HCT116 (cell line): Measurements from ENCODE around the gene INMT. TPM values are rescaled to one million over a fixed set of nuclear protein-coding genes. Genes with fewer than 3 reads are reported as not detected.
A peak's percentile ranks its signal among the peaks of the same experiment; 100 is the strongest.

Source experiments
- ATAC-seq: fragments of 200-7000 bp; cut with Tn5 transposase; 2 replicates; pipeline ENCODE4 v1.9.1; 2020; ENCODE audit warnings: mild to moderate bottlenecking, moderate library complexity
- BruUV-seq: library from RNA; stranded (reverse); fragments of 400-500 nt; replicated peaks from 2 replicates; lab custom pipeline; 2021; lab: Mats Ljungman, UMichigan
- CTCF ChIA-PET: fragments of 300-600 bp; sonication (Branson Sonifier 250); formaldehyde crosslinking; loops from one replicate; lab custom pipeline; 2021; ENCODE audit warnings: antibody characterized with exemption; lab: Charles Lee
- POLR2A ChIA-PET: fragments of 300-600, 350-600 bp; sonication (Branson Sonifier 250); formaldehyde crosslinking; loops from one replicate; lab custom pipeline; 2021; ENCODE audit warnings: antibody characterized with exemption; lab: Charles Lee
- RAD21 ChIA-PET, 2 experiments: fragments of 300-600 bp; sonication (Branson Sonifier 250); formaldehyde crosslinking; loops; one replicate each; lab custom pipeline; 2023; ENCODE audit warnings: low total read pairs in 2 of 2; ENCODE audit not compliant: uncharacterized antibody in 2 of 2, unreplicated experiment in 2 of 2, low non-redundant PET in 1 of 2; lab: Charles Lee
- DNase-seq: peaks from one replicate; pipeline ENCODE4 v3.0.0-alpha.2; 2010; ENCODE audit warnings: low read depth, low spot score
- H2AFZ ChIP-seq: fragments of 200-600 bp; shearing (Covaris generic), sonication (generic); 2 replicates; pipeline ENCODE4 v1.6.1; 2017; ENCODE audit warnings: low read depth, mixed run types, mixed read lengths, antibody characterized with exemption, low read length; ENCODE audit not compliant: poor library complexity, severe bottlenecking
- H3K27ac ChIP-seq: 2 replicates; pipeline ENCODE4 v1.5.1; 2012; ENCODE audit warnings: low read depth, low read length
- H3K27me3 ChIP-seq: fragments of 200-600 bp; sonication (generic); 2 replicates; pipeline ENCODE4 v1.6.1; 2016; ENCODE audit warnings: mixed run types, low read length, mixed read lengths; ENCODE audit not compliant: insufficient read depth
- H3K36me3 ChIP-seq, 2 experiments: fragments of 200-500 bp in 1 of 2; fragments of 200-600 bp in 1 of 2; sonication (Bioruptor generic) in 1 of 2; sonication (generic) in 1 of 2; 2 replicates each; pipeline versions ENCODE4 v1.5.1 to v1.6.1; 2014 to 2016; ENCODE audit warnings: low read length in 2 of 2, inconsistent platforms in 1 of 2, mixed read lengths in 1 of 2, mixed run types in 1 of 2; ENCODE audit not compliant: insufficient read depth in 2 of 2, control insufficient read depth in 1 of 2
- H3K4me1 ChIP-seq, 2 experiments: fragments of 200-600 bp in 1 of 2; sonication (generic) in 1 of 2; 2 replicates each; pipeline versions ENCODE4 v1.5.1 to v1.6.1; 2012 to 2017; ENCODE audit warnings: low read length in 2 of 2, inconsistent platforms in 1 of 2, mild to moderate bottlenecking in 1 of 2, mixed read lengths in 1 of 2, mixed run types in 1 of 2, moderate library complexity in 1 of 2; ENCODE audit not compliant: insufficient read depth in 2 of 2, control insufficient read depth in 1 of 2
- H3K4me2 ChIP-seq: fragments of 200-600 bp; sonication (generic); 2 replicates; pipeline ENCODE4 v1.6.1; 2017; ENCODE audit warnings: mixed run types, low read length, mixed read lengths
- H3K4me3 ChIP-seq, 2 experiments: fragments of 200-600 bp in 1 of 2; sonication (generic) in 1 of 2; replicated peaks in 1 of 2; 2 replicates each; pipeline ENCODE4 v1.5.1; 2011 to 2016; ENCODE audit warnings: low read length in 2 of 2, control low read depth in 1 of 2, low read depth in 1 of 2, mild to moderate bottlenecking in 1 of 2, mixed read lengths in 1 of 2, mixed run types in 1 of 2
- H3K79me2 ChIP-seq: fragments of 200-600 bp; sonication (generic); 2 replicates; pipeline ENCODE4 v1.6.1; 2017; ENCODE audit warnings: mild to moderate bottlenecking, mixed run types, low read length, moderate library complexity, mixed read lengths; ENCODE audit not compliant: insufficient read depth
- H3K9ac ChIP-seq: fragments of 200-600 bp; sonication (generic); 2 replicates; pipeline ENCODE4 v1.6.1; 2016; ENCODE audit warnings: low read length, mixed read lengths
- H3K9me2 ChIP-seq: fragments of 200-600 bp; sonication (generic), shearing (Covaris generic); 2 replicates; pipeline ENCODE4 v1.6.1; 2017; ENCODE audit warnings: mixed run types, mild to moderate bottlenecking, moderate library complexity; ENCODE audit not compliant: insufficient read depth
- H3K9me3 ChIP-seq, 2 experiments: fragments of 200-500 bp in 1 of 2; fragments of 200-600 bp in 1 of 2; sonication (Bioruptor generic) in 1 of 2; sonication (generic) in 1 of 2; 2 replicates each; pipeline ENCODE4 v1.6.1; 2014 to 2017; ENCODE audit warnings: low read length in 2 of 2, mixed read lengths in 2 of 2, inconsistent platforms in 1 of 2, low read depth in 1 of 2, mild to moderate bottlenecking in 1 of 2, mixed run types in 1 of 2, moderate library complexity in 1 of 2; ENCODE audit not compliant: control insufficient read depth in 1 of 2, insufficient read depth in 1 of 2
- H4K20me1 ChIP-seq: fragments of 200-600 bp; sonication (generic), shearing (Covaris generic); 2 replicates; pipeline ENCODE4 v1.6.1; 2017; ENCODE audit warnings: mixed run types, mild to moderate bottlenecking, moderate library complexity; ENCODE audit not compliant: insufficient read depth
- ATF3 ChIP-seq: IDR thresholded peaks from 2 replicates; pipeline ENCODE4 v1.6.1; 2012
- CBX3 ChIP-seq: IDR thresholded peaks from 2 replicates; pipeline ENCODE4 v1.6.1; 2012; ENCODE audit warnings: low read depth
- CEBPB ChIP-seq: IDR thresholded peaks from 2 replicates; pipeline ENCODE4 v1.6.1; 2012; ENCODE audit warnings: low read depth
- EGR1 ChIP-seq: IDR thresholded peaks from 2 replicates; pipeline ENCODE4 v1.6.1; 2012; ENCODE audit warnings: low read depth
- ELF1 ChIP-seq: IDR thresholded peaks from 2 replicates; pipeline ENCODE4 v1.6.1; 2012; ENCODE audit warnings: low read depth, borderline replicate concordance
- EZH2 ChIP-seq: fragments of 200-600 bp; sonication (generic); IDR thresholded peaks from 2 replicates; pipeline ENCODE4 v1.6.1; 2017; ENCODE audit warnings: antibody characterized with exemption, mixed run types
- EZH2phosphoT487 ChIP-seq: fragments of 200-600 bp; IDR thresholded peaks from 2 replicates; pipeline ENCODE4 v1.6.1; 2018; ENCODE audit warnings: antibody characterized with exemption, borderline replicate concordance
- JUND ChIP-seq: IDR thresholded peaks from 2 replicates; pipeline ENCODE4 v1.6.1; 2012
- MAX ChIP-seq: IDR thresholded peaks from 2 replicates; pipeline ENCODE4 v1.6.1; 2012
- POLR2AphosphoS5 ChIP-seq: IDR thresholded peaks from 2 replicates; pipeline ENCODE4 v1.6.1; 2011; ENCODE audit warnings: mild to moderate bottlenecking, low read depth, low read length, moderate library complexity
- RAD21 ChIP-seq: IDR thresholded peaks from 2 replicates; pipeline ENCODE4 v1.6.1; 2012; ENCODE audit warnings: low read depth, mild to moderate bottlenecking
- SIN3A ChIP-seq: IDR thresholded peaks from 2 replicates; pipeline ENCODE4 v1.6.1; 2012; ENCODE audit warnings: low read depth
- SP1 ChIP-seq: IDR thresholded peaks from 2 replicates; pipeline ENCODE4 v1.6.1; 2012; ENCODE audit warnings: low read depth
- SRF ChIP-seq: IDR thresholded peaks from 2 replicates; pipeline ENCODE4 v1.6.1; 2012; ENCODE audit warnings: low read depth
- TCF7L2 ChIP-seq: IDR thresholded peaks from 2 replicates; pipeline ENCODE4 v1.7.0; 2011; ENCODE audit warnings: borderline replicate concordance, inconsistent platforms; ENCODE audit not compliant: insufficient read depth, insufficient read length; ENCODE audit errors: extremely low read depth
- YY1 ChIP-seq: IDR thresholded peaks from 2 replicates; pipeline ENCODE4 v1.6.1; 2011; ENCODE audit warnings: low read length, low read depth, moderate library complexity, mild to moderate bottlenecking; ENCODE audit not compliant: insufficient replicate concordance; ENCODE audit errors: extremely low read depth
- ZFX ChIP-seq: fragments of 450-650 bp; IDR thresholded peaks from 2 replicates; pipeline ENCODE4 v1.6.1; 2017
- ZNF274 ChIP-seq: fragments of 200-500 bp; sonication (Bioruptor generic); IDR thresholded peaks from 2 replicates; pipeline ENCODE4 v1.6.1; 2014; ENCODE audit warnings: mild to moderate bottlenecking, low read depth, low read length, inconsistent platforms
- intact Hi-C: fragments of 100-400 bp; cut with micrococcal nuclease; formaldehyde crosslinking; loops from 2 replicates; pipeline ENCODE4 v1.10.0; 2022
- total RNA-seq: library from RNA; stranded (reverse); gene quantifications from one replicate; pipeline ENCODE4 v1.2.1, GENCODE V29; 2021; ENCODE audit not compliant: unreplicated experiment
- TF ChIP-seq, protein P1 (sequence below): IDR thresholded peaks from 2 replicates; pipeline ENCODE4 v1.6.1; 2012; ENCODE audit warnings: low read depth
- TF ChIP-seq, protein P2 (sequence below): IDR thresholded peaks from 2 replicates; pipeline ENCODE4 v1.6.1; 2011; ENCODE audit warnings: mild to moderate bottlenecking, low read length, moderate library complexity; ENCODE audit not compliant: insufficient replicate concordance; ENCODE audit errors: extremely low read depth
- TF ChIP-seq, protein P3 (sequence below), 3 experiments: fragments of 200-600 bp in 1 of 3; sonication (generic) in 1 of 3; IDR thresholded peaks in 2 of 3; conservative IDR thresholded peaks in 1 of 3; 2 replicates each; pipeline ENCODE4 v1.5.1; 2012 to 2017; ENCODE audit warnings: low read depth in 2 of 3, low read length in 2 of 3, antibody characterized with exemption in 1 of 3, borderline replicate concordance in 1 of 3, control low read depth in 1 of 3, mild to moderate bottlenecking in 1 of 3, mixed read lengths in 1 of 3, mixed run types in 1 of 3, moderate library complexity in 1 of 3; ENCODE audit not compliant: insufficient read depth in 1 of 3

The INMT gene
- total RNA-seq, 1 experiment from 2014 or later: 0.32 TPM

- ChIA-PET RAD21 (no interaction called here), POLR2A (no interaction called here), CTCF (no interaction called here)
- H3K9ac ChIP-seq: no peak overlapping the region
- no peak overlapping the region for H3K4me3 ChIP-seq
- H3K9me2 ChIP-seq: no peaks in the 10 kb centered on the region
- intact Hi-C loops: no loop called here
- no peaks in the 10 kb centered on the region for H3K79me2 ChIP-seq
- no TSS peak for BruUV-seq
- H3K4me2 ChIP-seq: peak overlapping the region; percentile 20; the same call in 1 of the 2 replicates
- no peaks in the 10 kb centered on the region for H3K36me3 ChIP-seq
- DNase-seq: peak; percentile 37
- no peaks in the 10 kb centered on the region for H3K27me3 ChIP-seq
- H3K9me3 ChIP-seq: peaks cover 0 to 4% of the 10 kb centered on the region in 2 experiments; a peak in 1 of 4 replicates
- no peak overlapping the region for H2AFZ ChIP-seq
- H3K4me1 ChIP-seq: peaks cover 0 to 8% of the 10 kb centered on the region in 2 experiments; a peak in 1 of 4 replicates
- H4K20me1 ChIP-seq: no peaks in the 10 kb centered on the region
- H3K27ac ChIP-seq: no peak overlapping the region
- peak; percentile 81 for ATAC-seq
- no peak for TF ChIP-seq TCF7L2
- TF ChIP-seq, protein P1, sequence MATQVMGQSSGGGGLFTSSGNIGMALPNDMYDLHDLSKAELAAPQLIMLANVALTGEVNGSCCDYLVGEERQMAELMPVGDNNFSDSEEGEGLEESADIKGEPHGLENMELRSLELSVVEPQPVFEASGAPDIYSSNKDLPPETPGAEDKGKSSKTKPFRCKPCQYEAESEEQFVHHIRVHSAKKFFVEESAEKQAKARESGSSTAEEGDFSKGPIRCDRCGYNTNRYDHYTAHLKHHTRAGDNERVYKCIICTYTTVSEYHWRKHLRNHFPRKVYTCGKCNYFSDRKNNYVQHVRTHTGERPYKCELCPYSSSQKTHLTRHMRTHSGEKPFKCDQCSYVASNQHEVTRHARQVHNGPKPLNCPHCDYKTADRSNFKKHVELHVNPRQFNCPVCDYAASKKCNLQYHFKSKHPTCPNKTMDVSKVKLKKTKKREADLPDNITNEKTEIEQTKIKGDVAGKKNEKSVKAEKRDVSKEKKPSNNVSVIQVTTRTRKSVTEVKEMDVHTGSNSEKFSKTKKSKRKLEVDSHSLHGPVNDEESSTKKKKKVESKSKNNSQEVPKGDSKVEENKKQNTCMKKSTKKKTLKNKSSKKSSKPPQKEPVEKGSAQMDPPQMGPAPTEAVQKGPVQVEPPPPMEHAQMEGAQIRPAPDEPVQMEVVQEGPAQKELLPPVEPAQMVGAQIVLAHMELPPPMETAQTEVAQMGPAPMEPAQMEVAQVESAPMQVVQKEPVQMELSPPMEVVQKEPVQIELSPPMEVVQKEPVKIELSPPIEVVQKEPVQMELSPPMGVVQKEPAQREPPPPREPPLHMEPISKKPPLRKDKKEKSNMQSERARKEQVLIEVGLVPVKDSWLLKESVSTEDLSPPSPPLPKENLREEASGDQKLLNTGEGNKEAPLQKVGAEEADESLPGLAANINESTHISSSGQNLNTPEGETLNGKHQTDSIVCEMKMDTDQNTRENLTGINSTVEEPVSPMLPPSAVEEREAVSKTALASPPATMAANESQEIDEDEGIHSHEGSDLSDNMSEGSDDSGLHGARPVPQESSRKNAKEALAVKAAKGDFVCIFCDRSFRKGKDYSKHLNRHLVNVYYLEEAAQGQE: no peak
- TF ChIP-seq SP1: no peak
- no peak for TF ChIP-seq YY1
- no peak for TF ChIP-seq ZNF274
- TF ChIP-seq EGR1: no peak
- TF ChIP-seq CEBPB: no peak
- TF ChIP-seq SRF: no peak
- TF ChIP-seq MAX: peak; percentile 40; the same call in 1 of the 2 replicates
- no peak for TF ChIP-seq ATF3
- TF ChIP-seq RAD21: no peak
- TF ChIP-seq, protein P2, sequence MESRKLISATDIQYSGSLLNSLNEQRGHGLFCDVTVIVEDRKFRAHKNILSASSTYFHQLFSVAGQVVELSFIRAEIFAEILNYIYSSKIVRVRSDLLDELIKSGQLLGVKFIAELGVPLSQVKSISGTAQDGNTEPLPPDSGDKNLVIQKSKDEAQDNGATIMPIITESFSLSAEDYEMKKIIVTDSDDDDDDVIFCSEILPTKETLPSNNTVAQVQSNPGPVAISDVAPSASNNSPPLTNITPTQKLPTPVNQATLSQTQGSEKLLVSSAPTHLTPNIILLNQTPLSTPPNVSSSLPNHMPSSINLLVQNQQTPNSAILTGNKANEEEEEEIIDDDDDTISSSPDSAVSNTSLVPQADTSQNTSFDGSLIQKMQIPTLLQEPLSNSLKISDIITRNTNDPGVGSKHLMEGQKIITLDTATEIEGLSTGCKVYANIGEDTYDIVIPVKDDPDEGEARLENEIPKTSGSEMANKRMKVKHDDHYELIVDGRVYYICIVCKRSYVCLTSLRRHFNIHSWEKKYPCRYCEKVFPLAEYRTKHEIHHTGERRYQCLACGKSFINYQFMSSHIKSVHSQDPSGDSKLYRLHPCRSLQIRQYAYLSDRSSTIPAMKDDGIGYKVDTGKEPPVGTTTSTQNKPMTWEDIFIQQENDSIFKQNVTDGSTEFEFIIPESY: no peak
- peak; percentile 52; the same call in 1 of the 2 replicates for TF ChIP-seq CBX3
- TF ChIP-seq, protein P3, sequence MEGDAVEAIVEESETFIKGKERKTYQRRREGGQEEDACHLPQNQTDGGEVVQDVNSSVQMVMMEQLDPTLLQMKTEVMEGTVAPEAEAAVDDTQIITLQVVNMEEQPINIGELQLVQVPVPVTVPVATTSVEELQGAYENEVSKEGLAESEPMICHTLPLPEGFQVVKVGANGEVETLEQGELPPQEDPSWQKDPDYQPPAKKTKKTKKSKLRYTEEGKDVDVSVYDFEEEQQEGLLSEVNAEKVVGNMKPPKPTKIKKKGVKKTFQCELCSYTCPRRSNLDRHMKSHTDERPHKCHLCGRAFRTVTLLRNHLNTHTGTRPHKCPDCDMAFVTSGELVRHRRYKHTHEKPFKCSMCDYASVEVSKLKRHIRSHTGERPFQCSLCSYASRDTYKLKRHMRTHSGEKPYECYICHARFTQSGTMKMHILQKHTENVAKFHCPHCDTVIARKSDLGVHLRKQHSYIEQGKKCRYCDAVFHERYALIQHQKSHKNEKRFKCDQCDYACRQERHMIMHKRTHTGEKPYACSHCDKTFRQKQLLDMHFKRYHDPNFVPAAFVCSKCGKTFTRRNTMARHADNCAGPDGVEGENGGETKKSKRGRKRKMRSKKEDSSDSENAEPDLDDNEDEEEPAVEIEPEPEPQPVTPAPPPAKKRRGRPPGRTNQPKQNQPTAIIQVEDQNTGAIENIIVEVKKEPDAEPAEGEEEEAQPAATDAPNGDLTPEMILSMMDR (IDR thresholded peaks at IDR 0.05 in 2 of 3, conservative IDR thresholded peaks at IDR 0.05 in 1 of 3; ENCODE audit: borderline replicate concordance in 1 of 3, insufficient read depth in 1 of 3, low read depth in 2 of 3, low read length in 2 of 3): peak in 1 of 3 experiments; percentile 29; a peak in 2 of 6 replicates
- TF ChIP-seq ELF1: no peak
- TF ChIP-seq EZH2phosphoT487: no peak
- no peak for TF ChIP-seq SIN3A
- TF ChIP-seq ZFX: no peak
- no peak for TF ChIP-seq POLR2AphosphoS5
- TF ChIP-seq JUND: peak; percentile 44; the same call in 1 of the 2 replicates
- no peak for TF ChIP-seq EZH2
Measured at GRCh38 chr7:30717181-30717580, 34.8 kb upstream of the INMT start.
